OCI-LY7 (cell line): ENCODE data around the gene SH3BGR. TPM values are rescaled to one million over a fixed set of nuclear protein-coding genes. Genes with fewer than 3 reads are reported as not detected.

ENCODE experiments used
- BruUV-seq: library from RNA; stranded (reverse); fragments of 400-500 nt; replicated peaks from 2 replicates; lab custom pipeline; 2021; lab: Mats Ljungman, UMichigan
- CTCF ChIA-PET: fragments of 300-600 bp; sonication (Branson Sonifier 250); formaldehyde crosslinking; loops from one replicate; lab custom pipeline; 2022; ENCODE audit warnings: antibody characterized with exemption; ENCODE audit not compliant: unreplicated experiment; lab: Charles Lee
- POLR2A ChIA-PET: fragments of 300-600 bp; sonication (Branson Sonifier 250); formaldehyde crosslinking; loops from one replicate; lab custom pipeline; 2022; ENCODE audit warnings: antibody characterized with exemption; lab: Charles Lee
- DNase-seq: peaks from one replicate; pipeline ENCODE4 v3.0.0-alpha.2; 2015; ENCODE audit warnings: low spot score
- H2AFZ ChIP-seq: fragments of 200-600 bp; sonication (generic), shearing (Covaris generic); 2 replicates; pipeline ENCODE4 v1.6.1; 2014; ENCODE audit warnings: mild to moderate bottlenecking, antibody characterized with exemption, low read length, moderate library complexity
- H3K27ac ChIP-seq: fragments of 200-600 bp; sonication (generic); 2 replicates; pipeline ENCODE4 v1.5.1; 2014; ENCODE audit warnings: mixed run types, low read depth, mild to moderate bottlenecking, moderate library complexity, low read length, inconsistent platforms; ENCODE audit not compliant: poor library complexity, severe bottlenecking
- H3K36me3 ChIP-seq: fragments of 200-600 bp; sonication (generic); 2 replicates; pipeline ENCODE4 v1.6.1; 2014; ENCODE audit warnings: mild to moderate bottlenecking, antibody characterized with exemption, low read length, moderate library complexity, mixed read lengths; ENCODE audit not compliant: insufficient read depth
- H3K4me1 ChIP-seq: fragments of 200-600 bp; sonication (generic); 2 replicates; pipeline ENCODE4 v1.5.1; 2014; ENCODE audit warnings: mild to moderate bottlenecking, low read length; ENCODE audit not compliant: insufficient read depth, poor library complexity, severe bottlenecking
- H3K4me2 ChIP-seq: fragments of 200-600 bp; sonication (generic); 2 replicates; pipeline ENCODE4 v1.6.1; 2014; ENCODE audit warnings: mild to moderate bottlenecking, low read length
- H3K4me3 ChIP-seq: fragments of 200-600 bp; sonication (generic); 2 replicates; pipeline ENCODE4 v1.5.1; 2014; ENCODE audit warnings: mild to moderate bottlenecking, low read depth, low read length; ENCODE audit not compliant: poor library complexity, severe bottlenecking
- H3K79me2 ChIP-seq: fragments of 200-600 bp; sonication (generic); 2 replicates; pipeline ENCODE4 v1.6.1; 2016; ENCODE audit warnings: low read depth, mild to moderate bottlenecking, low read length, moderate library complexity, mixed read lengths; ENCODE audit not compliant: insufficient read depth
- H3K9me2 ChIP-seq: fragments of 200-600 bp; sonication (generic); 2 replicates; pipeline ENCODE4 v1.6.1; 2016; ENCODE audit warnings: mild to moderate bottlenecking, low read length, mixed read lengths; ENCODE audit not compliant: insufficient read depth
- H3K9me3 ChIP-seq: fragments of 200-600 bp; sonication (generic); 2 replicates; pipeline ENCODE4 v1.6.1; 2014; ENCODE audit warnings: mild to moderate bottlenecking, mixed run types, low read length, mixed read lengths
- H4K20me1 ChIP-seq: fragments of 200-600 bp; sonication (generic); 2 replicates; pipeline ENCODE4 v1.6.1; 2014; ENCODE audit warnings: mild to moderate bottlenecking, antibody characterized with exemption, low read length, moderate library complexity, mixed read lengths; ENCODE audit not compliant: insufficient read depth
- CTCF ChIP-seq: fragments of 200-600 bp; sonication (generic); conservative IDR thresholded peaks from 2 replicates; pipeline ENCODE4 v1.5.1; 2014; ENCODE audit warnings: mild to moderate bottlenecking, antibody characterized with exemption, low read length, moderate library complexity, mixed read lengths
- EZH2phosphoT487 ChIP-seq: fragments of 200-600 bp; sonication (generic); IDR thresholded peaks from 2 replicates; pipeline ENCODE4 v1.6.1; 2018; ENCODE audit warnings: low read depth, borderline replicate concordance, mild to moderate bottlenecking, mixed run types, antibody characterized with exemption, low read length, moderate library complexity, mixed read lengths
- intact Hi-C: fragments of 100-400 bp; cut with micrococcal nuclease; formaldehyde crosslinking; loops from one replicate; pipeline ENCODE4 v1.10.0; 2022; ENCODE audit not compliant: unreplicated experiment
- total RNA-seq, 2 experiments: library from RNA; depleted of rRNA in 1 of 2; stranded (reverse); fragments of >200 nt in 1 of 2; shearing (Covaris generic) in 1 of 2; gene quantifications; 2 replicates each; pipeline ENCODE4 v1.2.3, GENCODE V29; 2014 to 2022

Gene SH3BGR
- total RNA-seq, 2 experiments from 2014 or later = 5.4 TPM; not detected in 1

DNA sequence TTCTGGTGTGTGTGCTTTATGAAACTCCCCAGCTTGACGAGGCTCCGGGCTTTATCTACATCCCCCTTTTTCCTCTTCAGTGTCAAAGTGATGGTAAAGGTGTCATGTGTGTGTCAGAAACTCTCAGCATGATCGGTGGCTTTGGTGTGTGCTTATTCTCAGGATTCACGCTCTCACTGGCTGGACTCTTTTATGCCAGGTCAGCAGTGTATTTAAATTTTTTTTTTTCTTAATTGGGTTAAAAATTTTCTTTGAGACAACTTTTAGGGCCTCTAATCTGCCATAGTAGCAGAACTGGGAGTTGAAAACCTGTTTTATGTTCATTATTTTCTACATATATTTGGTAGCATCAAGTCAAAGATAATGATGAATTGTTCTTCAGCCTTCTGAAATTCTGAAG is 21.0 kb downstream of the SH3BGR start:
- TF ChIP-seq CTCF = no peak
- TF ChIP-seq EZH2phosphoT487 = no peak
- Histone ChIP-seq H3K4me1 (no peaks in the 10 kb centered on the region), H3K79me2 (no peaks in the 10 kb centered on the region), H4K20me1 (no peaks in the 10 kb centered on the region), H3K27ac (no peak overlapping the region), H3K4me2 (no peak overlapping the region), H3K4me3 (no peak overlapping the region), H2AFZ (no peak overlapping the region), H3K9me3 (no peaks in the 10 kb centered on the region), H3K9me2 (no peaks in the 10 kb centered on the region), H3K36me3 (no peaks in the 10 kb centered on the region)
- CTCF ChIA-PET = no interaction called here
- POLR2A ChIA-PET = no interaction called here
- no TSS peak for BruUV-seq
- no peak for DNase-seq
- intact Hi-C loops = no loop called here

DNA sequence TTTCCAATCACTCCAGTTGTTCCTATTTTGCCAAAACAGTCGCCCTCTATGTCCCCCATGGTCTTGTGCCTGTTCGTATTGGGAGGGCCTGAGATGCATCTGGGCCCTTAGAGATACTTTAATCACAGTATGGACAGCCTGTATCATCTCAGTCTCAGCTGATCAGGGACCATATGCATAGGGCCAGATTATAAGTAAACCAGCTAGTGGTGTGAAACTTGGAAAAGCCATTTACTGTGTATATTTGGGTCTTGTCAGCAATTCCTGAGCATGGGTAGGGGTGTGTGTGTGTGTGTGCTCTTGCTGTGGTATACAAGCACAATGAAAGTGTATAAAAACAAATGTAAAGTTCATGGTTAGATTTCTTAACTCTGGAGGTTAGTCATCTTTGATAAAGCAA is 22.8 kb downstream of the SH3BGR start:
- H3K27ac ChIP-seq = no peak overlapping the region
- no peak overlapping the region for H3K4me3 ChIP-seq
- no peak overlapping the region for H2AFZ ChIP-seq
- CTCF ChIA-PET = no interaction called here
- no TSS peak for BruUV-seq
- no peaks in the 10 kb centered on the region for H3K9me3 ChIP-seq
- intact Hi-C loops = no loop called here
- DNase-seq = no peak
- no peak for TF ChIP-seq EZH2phosphoT487
- TF ChIP-seq CTCF = no peak
- H3K4me1 ChIP-seq = no peaks in the 10 kb centered on the region
- POLR2A ChIA-PET = no interaction called here
- no peaks in the 10 kb centered on the region for H4K20me1 ChIP-seq
- no peaks in the 10 kb centered on the region for H3K36me3 ChIP-seq
- no peaks in the 10 kb centered on the region for H3K79me2 ChIP-seq
- H3K9me2 ChIP-seq = no peaks in the 10 kb centered on the region
- no peak overlapping the region for H3K4me2 ChIP-seq

GRCh38 chr21:39479164-39479813 is 27.5 kb downstream of the SH3BGR start:
- Histone ChIP-seq H2AFZ (no peak overlapping the region), H3K27ac (no peak overlapping the region), H3K4me1 (no peaks in the 10 kb centered on the region), H3K9me2 (no peaks in the 10 kb centered on the region), H3K36me3 (no peaks in the 10 kb centered on the region), H3K4me3 (no peak overlapping the region), H3K4me2 (no peak overlapping the region), H3K9me3 (no peaks in the 10 kb centered on the region), H4K20me1 (no peaks in the 10 kb centered on the region), H3K79me2 (no peaks in the 10 kb centered on the region)
- ChIA-PET CTCF (no interaction called here), POLR2A (no interaction called here)
- intact Hi-C loops = no loop called here
- BruUV-seq = no TSS peak
- TF ChIP-seq CTCF = no peak
- no peak for TF ChIP-seq EZH2phosphoT487
- DNase-seq = no peak
